ENCODE measurements around the gene PDSS2. TPM values are rescaled to one million over a fixed set of nuclear protein-coding genes. Genes with fewer than 3 reads are reported as not detected.
"Not testable (repeated sequence)": the region's sequence is repeated elsewhere in the genome, so short reads cannot be mapped to it uniquely, and the experiment has no call there.

Gene PDSS2
- total RNA-seq, 1 donor from 2014 or later = 6.5 TPM

DNA sequence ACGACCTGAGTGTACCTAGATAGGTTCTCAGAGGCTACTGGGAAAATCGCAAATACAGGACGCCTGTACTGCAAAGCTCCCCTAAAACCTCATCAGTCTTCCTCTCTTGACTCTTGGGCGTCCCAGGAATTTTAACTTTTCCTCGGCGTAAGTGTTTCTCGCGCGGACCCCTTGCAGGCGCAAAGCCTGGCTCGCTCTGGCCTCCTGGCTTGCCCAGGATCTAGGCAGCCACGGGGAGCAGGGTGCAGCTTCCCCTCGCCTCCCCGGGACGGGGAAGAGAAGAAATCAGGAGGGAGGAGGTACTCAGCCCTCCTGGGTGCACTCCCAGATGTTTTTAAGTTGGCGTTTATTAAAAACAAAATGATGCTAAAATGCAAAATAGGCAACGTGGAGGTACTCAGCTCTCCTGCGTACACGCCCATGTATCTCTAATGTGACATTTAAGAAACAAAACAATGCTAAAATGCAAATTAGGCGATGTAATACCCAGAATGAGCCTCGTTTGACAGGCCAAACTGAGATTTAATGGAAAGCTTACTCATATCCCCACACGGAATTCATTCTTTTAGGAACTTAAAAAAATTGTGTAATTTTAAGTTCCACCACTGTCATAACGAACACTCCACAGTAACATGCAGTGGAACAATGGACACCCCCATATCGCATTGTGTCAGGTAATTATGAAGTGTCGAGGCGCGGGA, 29.0 kb upstream of the PDSS2 start:
- H3K27ac Mint-ChIP-seq (ENCODE audit: unreplicated experiment) = peak overlapping the region; percentile 95
- peaks cover 17% of the 10 kb centered on the region for H3K27me3 Mint-ChIP-seq (ENCODE audit: unreplicated experiment)
- peak overlapping the region; percentile 100 for H3K4me3 Mint-ChIP-seq (ENCODE audit: unreplicated experiment)
- TF ChIP-seq, protein P1, sequence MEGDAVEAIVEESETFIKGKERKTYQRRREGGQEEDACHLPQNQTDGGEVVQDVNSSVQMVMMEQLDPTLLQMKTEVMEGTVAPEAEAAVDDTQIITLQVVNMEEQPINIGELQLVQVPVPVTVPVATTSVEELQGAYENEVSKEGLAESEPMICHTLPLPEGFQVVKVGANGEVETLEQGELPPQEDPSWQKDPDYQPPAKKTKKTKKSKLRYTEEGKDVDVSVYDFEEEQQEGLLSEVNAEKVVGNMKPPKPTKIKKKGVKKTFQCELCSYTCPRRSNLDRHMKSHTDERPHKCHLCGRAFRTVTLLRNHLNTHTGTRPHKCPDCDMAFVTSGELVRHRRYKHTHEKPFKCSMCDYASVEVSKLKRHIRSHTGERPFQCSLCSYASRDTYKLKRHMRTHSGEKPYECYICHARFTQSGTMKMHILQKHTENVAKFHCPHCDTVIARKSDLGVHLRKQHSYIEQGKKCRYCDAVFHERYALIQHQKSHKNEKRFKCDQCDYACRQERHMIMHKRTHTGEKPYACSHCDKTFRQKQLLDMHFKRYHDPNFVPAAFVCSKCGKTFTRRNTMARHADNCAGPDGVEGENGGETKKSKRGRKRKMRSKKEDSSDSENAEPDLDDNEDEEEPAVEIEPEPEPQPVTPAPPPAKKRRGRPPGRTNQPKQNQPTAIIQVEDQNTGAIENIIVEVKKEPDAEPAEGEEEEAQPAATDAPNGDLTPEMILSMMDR (IDR thresholded peaks at IDR 0.05; ENCODE audit: partially characterized antibody, unreplicated experiment) = no peak
- peaks cover 12% of the 10 kb centered on the region for H3K4me1 Mint-ChIP-seq (ENCODE audit: low read depth, unreplicated experiment)
- peak; percentile 23 for DNase-seq
- H3K36me3 Mint-ChIP-seq (ENCODE audit: unreplicated experiment) = no peaks in the 10 kb centered on the region
- peaks cover 11% of the 10 kb centered on the region for H3K9me3 Mint-ChIP-seq (ENCODE audit: unreplicated experiment)

DNA sequence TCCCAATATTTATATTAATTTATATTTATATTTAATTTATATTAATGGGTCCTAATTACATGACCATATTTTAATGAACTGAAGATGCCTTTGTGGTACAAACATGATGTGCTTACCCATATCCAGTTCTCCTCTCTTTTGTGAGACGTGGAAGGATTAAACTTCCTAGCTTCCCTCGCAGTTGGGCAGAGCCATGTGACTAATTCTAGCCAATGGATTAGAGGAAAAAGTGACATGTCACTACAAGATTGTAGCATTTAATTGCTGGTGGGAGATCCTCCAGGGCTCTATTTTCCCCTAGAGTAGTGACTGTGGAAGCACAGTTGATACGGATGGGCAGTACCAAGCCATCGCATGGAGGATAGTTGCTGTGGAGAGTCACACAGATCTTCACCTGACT, 25.8 kb upstream of the PDSS2 start:
- no peak for DNase-seq
- Mint-ChIP-seq H3K36me3 (ENCODE audit: unreplicated experiment) (no peaks in the 10 kb centered on the region), H3K9me3 (ENCODE audit: unreplicated experiment) (peaks cover 4% of the 10 kb centered on the region), H3K27ac (ENCODE audit: unreplicated experiment) (no peak overlapping the region), H3K4me3 (ENCODE audit: unreplicated experiment) (no peak overlapping the region), H3K27me3 (ENCODE audit: unreplicated experiment) (peaks cover 15% of the 10 kb centered on the region), H3K4me1 (ENCODE audit: low read depth, unreplicated experiment) (peaks cover 6% of the 10 kb centered on the region)
- TF ChIP-seq, protein P1 (IDR thresholded peaks at IDR 0.05; ENCODE audit: partially characterized antibody, unreplicated experiment) = no peak

DNA sequence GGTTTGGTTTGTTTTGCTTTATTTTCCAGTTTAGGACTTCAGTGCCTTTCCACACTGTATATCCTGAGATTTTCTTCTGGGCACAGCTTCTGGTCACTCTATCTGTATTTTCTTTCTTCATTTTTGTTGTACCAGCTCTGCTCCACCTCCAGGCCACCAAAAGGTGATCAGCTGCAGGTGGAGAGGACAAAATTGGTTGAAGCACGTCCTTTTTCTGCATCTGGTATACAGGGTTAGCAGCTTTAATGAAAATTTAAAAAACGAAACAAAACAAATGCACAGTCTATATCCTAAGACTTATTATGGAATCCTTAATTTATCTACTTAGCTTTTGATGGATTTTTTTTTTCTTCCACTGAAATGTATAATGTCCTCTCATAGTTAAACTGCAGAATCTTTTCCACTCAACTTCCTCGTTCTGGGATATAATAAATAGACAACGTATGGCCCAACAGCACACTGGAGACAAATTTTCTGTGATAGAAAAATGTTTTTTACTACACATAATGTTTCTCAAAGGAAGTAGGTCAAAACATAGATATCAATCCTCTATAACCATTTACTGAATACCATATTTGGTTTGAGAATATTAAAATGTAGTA, 19.8 kb upstream of the PDSS2 start:
- Mint-ChIP-seq H3K4me3 (ENCODE audit: unreplicated experiment) (no peak overlapping the region), H3K27me3 (ENCODE audit: unreplicated experiment) (no peaks in the 10 kb centered on the region), H3K4me1 (ENCODE audit: low read depth, unreplicated experiment) (no peaks in the 10 kb centered on the region), H3K27ac (ENCODE audit: unreplicated experiment) (no peak overlapping the region), H3K9me3 (ENCODE audit: unreplicated experiment) (no peaks in the 10 kb centered on the region), H3K36me3 (ENCODE audit: unreplicated experiment) (no peaks in the 10 kb centered on the region)
- no peak for DNase-seq
- TF ChIP-seq, protein P1 (IDR thresholded peaks at IDR 0.05; ENCODE audit: partially characterized antibody, unreplicated experiment) = no peak

DNA sequence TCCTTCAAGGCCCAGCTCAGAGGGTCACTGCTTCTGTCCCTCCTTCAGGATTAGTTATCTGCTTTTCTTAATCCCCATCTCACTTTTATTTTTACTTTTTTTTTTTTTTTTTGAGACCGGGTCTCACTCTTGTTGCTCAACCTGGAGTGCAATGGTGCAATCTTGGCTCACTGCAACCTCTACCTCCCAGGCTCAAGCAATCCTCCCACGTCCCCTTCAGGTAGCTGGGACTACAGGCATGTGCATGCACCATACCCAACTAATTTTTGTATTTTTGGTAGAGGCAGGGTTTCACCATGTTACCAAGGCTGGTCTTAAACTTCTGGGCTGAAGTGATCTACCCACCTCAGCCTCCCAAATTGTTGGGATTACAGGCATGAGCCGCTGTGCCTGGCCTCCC, 16.5 kb upstream of the PDSS2 start:
- not testable (repeated sequence) for H3K27ac Mint-ChIP-seq (ENCODE audit: unreplicated experiment); H3K27me3 Mint-ChIP-seq (ENCODE audit: unreplicated experiment); DNase-seq; H3K9me3 Mint-ChIP-seq (ENCODE audit: unreplicated experiment); H3K4me3 Mint-ChIP-seq (ENCODE audit: unreplicated experiment); H3K4me1 Mint-ChIP-seq (ENCODE audit: low read depth, unreplicated experiment); H3K36me3 Mint-ChIP-seq (ENCODE audit: unreplicated experiment)

DNA sequence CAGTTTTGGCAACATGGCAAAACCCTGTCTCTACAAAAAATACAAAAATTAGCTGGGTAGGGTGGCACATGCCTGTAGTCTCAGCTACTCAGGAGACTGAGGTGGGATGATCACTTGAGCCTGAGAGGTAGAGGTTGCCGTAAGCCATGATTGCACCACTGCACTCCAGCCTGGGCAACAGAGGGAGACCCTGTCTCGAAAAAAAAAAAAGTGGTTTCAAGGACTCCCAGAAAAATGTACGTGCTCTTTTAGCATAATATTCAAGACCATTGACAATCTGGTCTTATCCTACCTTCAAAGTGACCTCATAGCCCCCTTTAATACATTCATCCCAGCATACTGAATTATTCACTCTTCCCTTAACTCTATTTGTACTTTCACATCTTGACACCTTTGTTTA, 16.0 kb upstream of the PDSS2 start:
- H3K36me3 Mint-ChIP-seq (ENCODE audit: unreplicated experiment); H3K4me3 Mint-ChIP-seq (ENCODE audit: unreplicated experiment); H3K27ac Mint-ChIP-seq (ENCODE audit: unreplicated experiment): not testable (repeated sequence)

DNA sequence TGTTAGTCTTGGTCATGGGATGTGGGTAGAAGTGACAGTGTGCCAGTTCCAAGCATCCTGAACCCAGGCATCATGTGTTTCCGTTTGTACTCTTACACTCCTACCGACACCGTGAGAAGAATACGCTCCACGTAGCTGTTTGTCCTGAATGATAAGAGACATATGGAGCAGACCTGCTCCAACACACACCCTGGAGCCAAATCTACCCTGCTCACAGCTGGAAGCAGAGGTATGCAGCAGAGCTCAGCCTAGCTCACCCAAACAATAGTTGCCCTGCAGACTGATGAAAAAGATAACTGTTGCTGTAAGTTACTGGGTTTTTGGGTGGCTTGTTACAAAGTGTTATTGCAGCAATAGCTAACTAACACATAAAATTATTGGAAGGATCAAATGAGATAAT, 14.3 kb upstream of the PDSS2 start:
- Mint-ChIP-seq H3K36me3 (ENCODE audit: unreplicated experiment) (no peaks in the 10 kb centered on the region), H3K4me3 (ENCODE audit: unreplicated experiment) (no peak overlapping the region), H3K27ac (ENCODE audit: unreplicated experiment) (no peak overlapping the region), H3K9me3 (ENCODE audit: unreplicated experiment) (no peaks in the 10 kb centered on the region), H3K4me1 (ENCODE audit: low read depth, unreplicated experiment) (no peaks in the 10 kb centered on the region), H3K27me3 (ENCODE audit: unreplicated experiment) (no peaks in the 10 kb centered on the region)
- TF ChIP-seq, protein P1 (IDR thresholded peaks at IDR 0.05; ENCODE audit: partially characterized antibody, unreplicated experiment) = no peak
- no peak for DNase-seq

More for the DNA sequence above, 16.0 kb upstream of the PDSS2 start:
- not testable (repeated sequence) for H3K9me3 Mint-ChIP-seq (ENCODE audit: unreplicated experiment); H3K27me3 Mint-ChIP-seq (ENCODE audit: unreplicated experiment); DNase-seq; H3K4me1 Mint-ChIP-seq (ENCODE audit: low read depth, unreplicated experiment)

Data from glutamatergic neuron (in vitro differentiated cells).